Body of pancreas (tissue), 4 donors: Measurements from ENCODE around the gene ZNF224. TPM values are rescaled to one million over a fixed set of nuclear protein-coding genes. Genes with fewer than 3 reads are reported as not detected.

ENCODE experiments used
- ATAC-seq: fragments of 150-250 bp; one replicate; pipeline ENCODE4 v1.9.1; 2016
- DNase-seq, 4 donors: peaks; one replicate each; pipeline ENCODE4 v3.0.0-alpha.2; 2019
- H3K27ac ChIP-seq, 4 donors: fragments of 200-600 bp; sonication (generic); 1 replicate in 3 of 4; 2 replicates in 1 of 4; pipeline versions ENCODE4 v1.5.1 to v1.6.1; 2016 to 2019; ENCODE audit warnings: mild to moderate bottlenecking in 1 of 4, mixed read lengths in 1 of 4, moderate library complexity in 1 of 4
- H3K27me3 ChIP-seq, 2 donors: fragments of 200-600 bp; sonication (generic); one replicate each; pipeline ENCODE4 v1.6.0; 2016; ENCODE audit warnings: mild to moderate bottlenecking in 1 of 2
- H3K36me3 ChIP-seq, 2 donors: fragments of 200-600 bp; sonication (generic); replicated peaks in 1 of 2; 2 replicates each; pipeline ENCODE4 v1.5.1; 2016; ENCODE audit warnings: low read depth in 2 of 2; ENCODE audit not compliant: insufficient read depth in 1 of 2
- H3K4me1 ChIP-seq: fragments of 200-600 bp; sonication (generic); one replicate; pipeline ENCODE4 v1.6.0; 2016
- H3K4me3 ChIP-seq, 2 donors: fragments of 200-600 bp; sonication (generic); 1 replicate in 1 of 2; 2 replicates in 1 of 2; pipeline ENCODE4 v1.5.1; 2016 to 2019
- H3K9me3 ChIP-seq, 3 donors: fragments of 200-600 bp; sonication (generic); 1 replicate in 2 of 3; 2 replicates in 1 of 3; pipeline ENCODE4 v1.5.1; 2016
- POLR2A ChIP-seq, 3 donors: fragments of 450-650 bp; IDR thresholded peaks; one replicate each; pipeline ENCODE4 v1.6.1; 2016; ENCODE audit warnings: antibody characterized with exemption in 3 of 3, mild to moderate bottlenecking in 2 of 3
- WGBS, 2 donors: methylation state at CpG; one replicate each; pipeline ENCODE4 v1.1.5; 2017; 5-methylcytosine and 5-hydroxymethylcytosine counted together
- intact Hi-C: fragments of 100-400 bp; cut with DNase I; formaldehyde crosslinking; loops from one replicate; pipeline ENCODE4 v1.15.1; 2023
- small RNA-seq: library from RNA; depleted of rRNA; stranded (forward); fragments of <200 nt; gene quantifications from one replicate; pipeline ENCODE3, GENCODE V24; 2016
- total RNA-seq, 2 donors: library from RNA; depleted of rRNA; stranded (reverse); fragments of >200 nt; gene quantifications; one replicate each; pipeline ENCODE4 v1.1.0, GENCODE V29; 2016
- TF ChIP-seq, protein P1 (sequence below), 7 experiments: fragments of 450-650 bp in 4 of 7; fragments of 200-600 bp in 3 of 7; sonication (generic) in 3 of 7; IDR thresholded peaks; one replicate each; pipeline ENCODE4 v1.5.1; 2016 to 2019; ENCODE audit warnings: antibody characterized with exemption in 7 of 7

ZNF224 gene
- total RNA-seq, 2 donors from 2014 or later = 19.1 to 20.5 TPM

DNA sequence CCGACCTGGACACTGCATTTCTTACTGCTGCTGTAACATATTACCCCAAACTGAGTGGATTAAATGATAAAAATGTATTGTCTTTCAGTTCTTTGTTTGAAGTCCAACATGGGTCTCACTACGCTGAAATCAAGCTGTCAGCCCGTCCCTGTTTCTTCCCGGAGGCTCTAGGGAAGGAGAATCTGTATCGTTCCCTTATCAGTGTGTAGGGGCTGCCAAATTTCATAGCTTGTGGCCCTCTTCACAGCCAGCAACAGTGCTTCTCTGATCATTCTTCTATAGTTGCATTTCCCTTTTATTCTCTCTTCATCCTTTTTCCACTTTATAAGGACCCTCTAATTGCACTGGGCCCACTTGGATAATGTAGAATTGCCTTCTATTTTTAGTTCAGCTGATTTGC, 57.3 kb downstream of the ZNF224 start:
- Histone ChIP-seq H3K27ac (no peak overlapping the region), H3K4me1 (no peaks in the 10 kb centered on the region), H3K4me3 (no peak overlapping the region), H3K36me3 (peaks cover 31 to 40% of the 10 kb centered on the region in 2 donors), H3K27me3 (no peaks in the 10 kb centered on the region), H3K9me3 (peaks cover 0 to 37% (median 0%) of the 10 kb centered on the region in 3 donors)
- ATAC-seq = no peak
- 93 to 97% methylated on average over 5 of the region's 5 CpGs for WGBS, 2 donors
- TF ChIP-seq POLR2A (IDR thresholded peaks at IDR 0.05) = no peak
- TF ChIP-seq, protein P1, sequence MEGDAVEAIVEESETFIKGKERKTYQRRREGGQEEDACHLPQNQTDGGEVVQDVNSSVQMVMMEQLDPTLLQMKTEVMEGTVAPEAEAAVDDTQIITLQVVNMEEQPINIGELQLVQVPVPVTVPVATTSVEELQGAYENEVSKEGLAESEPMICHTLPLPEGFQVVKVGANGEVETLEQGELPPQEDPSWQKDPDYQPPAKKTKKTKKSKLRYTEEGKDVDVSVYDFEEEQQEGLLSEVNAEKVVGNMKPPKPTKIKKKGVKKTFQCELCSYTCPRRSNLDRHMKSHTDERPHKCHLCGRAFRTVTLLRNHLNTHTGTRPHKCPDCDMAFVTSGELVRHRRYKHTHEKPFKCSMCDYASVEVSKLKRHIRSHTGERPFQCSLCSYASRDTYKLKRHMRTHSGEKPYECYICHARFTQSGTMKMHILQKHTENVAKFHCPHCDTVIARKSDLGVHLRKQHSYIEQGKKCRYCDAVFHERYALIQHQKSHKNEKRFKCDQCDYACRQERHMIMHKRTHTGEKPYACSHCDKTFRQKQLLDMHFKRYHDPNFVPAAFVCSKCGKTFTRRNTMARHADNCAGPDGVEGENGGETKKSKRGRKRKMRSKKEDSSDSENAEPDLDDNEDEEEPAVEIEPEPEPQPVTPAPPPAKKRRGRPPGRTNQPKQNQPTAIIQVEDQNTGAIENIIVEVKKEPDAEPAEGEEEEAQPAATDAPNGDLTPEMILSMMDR (IDR thresholded peaks at IDR 0.05) = no peak
- no peak for DNase-seq
- intact Hi-C loops = no loop called here

DNA sequence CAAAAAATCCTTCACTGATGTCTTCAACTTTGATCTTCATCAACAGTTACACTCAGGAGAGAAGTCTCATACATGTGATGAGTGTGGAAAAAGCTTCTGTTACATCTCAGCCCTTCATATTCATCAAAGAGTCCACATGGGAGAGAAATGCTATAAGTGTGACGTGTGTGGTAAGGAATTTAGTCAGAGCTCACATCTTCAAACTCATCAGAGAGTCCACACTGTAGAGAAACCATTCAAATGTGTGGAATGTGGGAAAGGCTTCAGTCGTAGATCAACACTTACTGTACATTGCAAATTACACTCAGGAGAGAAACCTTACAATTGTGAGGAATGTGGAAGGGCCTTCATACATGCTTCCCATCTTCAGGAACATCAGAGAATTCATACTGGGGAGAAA, 62.3 kb downstream of the ZNF224 start:
- no peak for DNase-seq
- 95 to 96% methylated on average over 2 of the region's 2 CpGs for WGBS, 2 donors
- peaks cover 24 to 26% of the 10 kb centered on the region in 2 donors for H3K36me3 ChIP-seq
- no peak for ATAC-seq
- H3K27me3 ChIP-seq = no peaks in the 10 kb centered on the region
- H3K9me3 ChIP-seq = peaks cover 0 to 76% (median 9%) of the 10 kb centered on the region in 3 donors
- intact Hi-C loops = no loop called here
- H3K4me1 ChIP-seq = no peaks in the 10 kb centered on the region
- no peak overlapping the region for H3K4me3 ChIP-seq
- no peak overlapping the region for H3K27ac ChIP-seq
- TF ChIP-seq POLR2A (IDR thresholded peaks at IDR 0.05) = no peak
- TF ChIP-seq, protein P1 (IDR thresholded peaks at IDR 0.05) = no peak

Small RNA genes within 50 kb of the gene (small RNA-seq; reads per million reads assigned to genes)
- gene RNU6-902P = not detected

Other genes starting within 250 kb of the ZNF224 start
- gene ZNF404, start 210.4 kb upstream of the ZNF224 start, total RNA-seq = under 1 TPM in 1 of 2 donors, not detected in 1; 0.78 TPM
- gene ZNF45, start 159.1 kb upstream of the ZNF224 start, total RNA-seq = 10 to 100 TPM in 1 of 2 donors, 1 to 10 TPM in 1; 8.0 to 19.8 TPM
- 1 to 10 TPM; 1.3 to 4.7 TPM for gene ZNF221, start 143.1 kb upstream of the ZNF224 start, total RNA-seq
- 1 to 10 TPM in 1 of 2 donors, under 1 TPM in 1; 0.99 to 3.4 TPM for gene ZNF155, start 110.2 kb upstream of the ZNF224 start, total RNA-seq
- gene ZNF230, start 91.4 kb upstream of the ZNF224 start, total RNA-seq = 1 to 10 TPM in 1 of 2 donors, not detected in 1; 2.9 TPM
- 1 to 10 TPM in 1 of 2 donors, not detected in 1; 2.1 TPM for gene ZNF222, start 69.0 kb upstream of the ZNF224 start, total RNA-seq
- 1 to 10 TPM; 2.6 to 4.6 TPM for gene ZNF223, start 42.3 kb upstream of the ZNF224 start, total RNA-seq
- gene ZNF284, start 22.2 kb upstream of the ZNF224 start, total RNA-seq = 1 to 10 TPM; 1.3 to 2.1 TPM
- gene ZNF225, start 19.0 kb downstream of the ZNF224 start, total RNA-seq = 1 to 10 TPM; 2.0 to 2.9 TPM
- 1 to 10 TPM; 2.3 to 4.9 TPM for gene ZNF234, start 47.2 kb downstream of the ZNF224 start, total RNA-seq
- 10 to 100 TPM in 1 of 2 donors, 1 to 10 TPM in 1; 4.6 to 13.5 TPM for gene ZNF226, start 70.7 kb downstream of the ZNF224 start, total RNA-seq
- gene ZNF227, start 118.2 kb downstream of the ZNF224 start, total RNA-seq = 1 to 10 TPM; 4.3 to 8.0 TPM
- under 1 TPM in 1 of 2 donors, not detected in 1; 0.78 TPM for gene ZNF233, start 165.5 kb downstream of the ZNF224 start, total RNA-seq
- 1 to 10 TPM; 2.6 to 4.4 TPM for gene ZNF235, start 210.7 kb downstream of the ZNF224 start, total RNA-seq